ENCODE data around the gene CAMTA1.
A peak's percentile ranks its signal among the peaks of the same experiment; 100 is the strongest.

The CAMTA1 gene

GRCh38 chr1:6958407-6959030, 173.3 kb downstream of the CAMTA1 start:
- DNase-seq (ENCODE audit: low spot score): no peak

GRCh38 chr1:6959491-6959890, 174.2 kb downstream of the CAMTA1 start:
- DNase-seq (ENCODE audit: low spot score): no peak

DNA sequence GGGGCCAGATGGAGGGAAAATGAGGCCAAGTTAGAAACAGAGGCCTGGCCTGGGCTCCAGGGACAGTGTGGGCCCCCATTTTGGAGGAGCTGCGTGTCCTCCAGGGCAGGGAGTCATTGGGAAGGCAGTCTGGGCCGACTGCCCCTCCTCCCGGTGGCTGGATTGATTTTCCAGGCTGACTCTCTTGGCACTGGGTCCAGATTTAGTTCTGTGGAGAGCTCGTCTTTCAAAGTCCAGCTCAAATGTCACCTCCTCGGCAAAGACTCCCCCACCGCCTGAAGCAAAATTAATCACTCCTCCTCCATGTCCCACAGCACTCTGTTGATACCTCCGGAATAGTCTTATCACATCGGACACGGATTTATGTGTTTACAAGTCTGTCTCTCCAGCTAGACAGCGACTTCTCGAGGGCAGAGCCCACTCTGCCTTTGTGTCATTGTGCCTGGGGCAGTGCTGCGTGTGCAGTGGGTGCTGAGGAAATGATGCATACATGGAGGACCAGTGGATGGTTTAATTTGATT, 175.1 kb downstream of the CAMTA1 start:
- DNase-seq (ENCODE audit: low spot score): peak; percentile 72

DNA sequence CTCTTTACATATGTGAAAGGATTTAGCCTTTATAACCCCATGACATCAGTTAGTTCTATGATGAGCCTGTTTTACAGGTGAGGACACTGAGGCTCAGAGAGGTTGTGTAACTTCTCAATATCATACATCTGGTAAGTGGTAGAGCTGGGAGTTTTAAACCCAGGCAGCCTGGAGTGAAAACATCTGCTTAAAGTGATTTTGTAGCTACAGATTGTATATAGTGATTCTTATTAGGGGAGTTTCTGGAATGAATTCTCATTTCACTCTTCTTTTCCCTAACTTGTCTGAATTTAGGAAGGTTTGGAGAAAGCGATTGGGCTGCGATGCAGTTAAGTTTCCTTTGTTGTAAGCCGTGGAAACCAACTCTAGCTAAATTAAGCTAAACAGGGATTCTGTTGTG, 175.6 kb downstream of the CAMTA1 start:
- DNase-seq (ENCODE audit: low spot score): no peak

GRCh38 chr1:6961289-6961688, 176.0 kb downstream of the CAMTA1 start:
- no peak for DNase-seq (ENCODE audit: low spot score)

GRCh38 chr1:6961905-6962477, 176.7 kb downstream of the CAMTA1 start:
- no peak for DNase-seq (ENCODE audit: low spot score)

DNA sequence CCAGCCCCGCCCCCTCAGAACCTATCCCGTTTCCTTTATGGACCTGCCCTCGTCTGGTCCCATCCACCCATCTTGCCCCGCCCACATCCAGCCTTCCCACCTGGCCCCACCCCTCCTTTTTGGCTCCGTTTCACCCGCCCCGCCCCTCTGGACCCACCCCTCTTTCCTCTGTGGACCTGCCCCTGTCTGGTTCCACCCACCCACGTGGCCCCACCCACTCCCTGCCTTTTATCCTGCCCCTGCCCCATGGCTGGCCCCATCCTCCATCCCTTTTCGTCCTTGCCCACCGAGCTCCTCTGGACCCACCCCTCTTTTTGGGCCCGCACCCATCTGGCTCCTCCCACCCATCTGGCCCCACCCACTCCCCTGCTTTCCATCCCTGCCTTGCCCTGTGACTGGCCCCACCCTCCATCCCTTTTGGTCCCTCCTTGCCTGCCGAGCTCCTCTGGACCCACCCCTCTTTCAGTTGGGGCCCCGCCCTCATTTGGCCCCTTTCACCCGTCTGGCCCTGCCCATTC, 177.3 kb downstream of the CAMTA1 start:
- DNase-seq (ENCODE audit: low spot score): peak; percentile 36

DNA sequence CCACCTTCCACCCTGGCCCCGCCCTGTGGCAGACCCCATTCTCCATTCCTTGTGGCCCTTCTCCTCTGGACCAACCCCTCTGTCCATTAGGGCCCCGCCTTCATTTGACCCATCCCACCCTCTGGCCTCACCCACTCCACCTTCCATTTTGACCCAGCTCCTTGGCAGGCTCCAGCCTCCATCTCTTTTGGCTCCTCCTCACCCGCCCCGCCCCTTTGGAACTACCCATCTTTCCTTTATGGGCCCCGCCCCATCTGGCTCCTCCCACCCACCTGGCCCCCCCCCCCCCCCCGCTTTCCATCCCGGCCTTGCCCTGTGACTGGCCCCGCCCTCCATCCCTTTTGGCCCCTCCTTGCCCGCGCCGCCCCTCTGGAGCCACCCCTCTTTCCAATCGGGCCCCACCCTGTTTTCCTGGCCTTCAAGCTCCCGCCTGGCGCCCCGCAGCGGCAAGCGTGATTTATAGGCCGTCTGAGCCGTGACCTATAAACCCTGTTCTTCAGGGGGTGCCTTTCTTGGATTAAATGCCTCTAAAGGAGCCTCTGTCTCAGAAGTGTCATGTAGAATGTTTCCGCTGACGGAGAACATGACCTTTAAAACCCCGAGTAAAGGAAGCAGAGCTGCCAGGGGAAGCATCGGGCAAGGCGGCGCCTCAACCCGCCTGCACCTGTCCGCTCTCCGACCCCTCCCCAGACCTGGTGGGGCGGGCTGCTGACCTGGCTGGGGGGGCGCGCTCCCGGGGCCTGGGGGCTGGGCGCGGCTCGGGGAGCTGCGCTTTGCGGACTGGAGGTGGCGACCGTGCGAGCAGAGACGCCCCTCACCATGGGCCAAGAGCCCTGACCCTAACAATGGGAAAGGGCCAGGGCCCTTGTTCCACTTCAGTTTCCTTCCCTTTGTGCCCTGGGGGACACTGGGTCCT, 178.0 kb downstream of the CAMTA1 start:
- DNase-seq (ENCODE audit: low spot score): peak; percentile 63

DNA sequence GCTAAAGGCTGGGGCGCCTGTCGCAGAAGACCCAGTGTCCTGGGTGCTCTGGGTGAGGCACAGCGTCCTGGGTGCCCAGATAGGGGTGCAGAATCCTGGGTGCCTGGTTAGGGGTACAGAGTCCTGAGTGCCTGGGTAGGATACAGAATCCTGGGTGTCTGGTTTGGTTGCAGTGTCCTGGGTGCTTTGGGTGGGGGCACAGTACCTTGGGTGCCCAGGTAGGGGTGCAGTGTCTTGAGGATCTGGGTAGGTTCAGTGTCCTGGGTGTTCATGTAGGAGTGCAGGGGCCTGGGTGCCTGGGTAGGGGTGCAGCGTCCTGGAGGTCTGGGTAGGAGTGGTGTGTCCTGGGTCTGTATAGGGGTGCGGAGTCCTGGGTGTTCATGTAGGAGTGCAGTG, 178.7 kb downstream of the CAMTA1 start:
- no peak for DNase-seq (ENCODE audit: low spot score)

DNA sequence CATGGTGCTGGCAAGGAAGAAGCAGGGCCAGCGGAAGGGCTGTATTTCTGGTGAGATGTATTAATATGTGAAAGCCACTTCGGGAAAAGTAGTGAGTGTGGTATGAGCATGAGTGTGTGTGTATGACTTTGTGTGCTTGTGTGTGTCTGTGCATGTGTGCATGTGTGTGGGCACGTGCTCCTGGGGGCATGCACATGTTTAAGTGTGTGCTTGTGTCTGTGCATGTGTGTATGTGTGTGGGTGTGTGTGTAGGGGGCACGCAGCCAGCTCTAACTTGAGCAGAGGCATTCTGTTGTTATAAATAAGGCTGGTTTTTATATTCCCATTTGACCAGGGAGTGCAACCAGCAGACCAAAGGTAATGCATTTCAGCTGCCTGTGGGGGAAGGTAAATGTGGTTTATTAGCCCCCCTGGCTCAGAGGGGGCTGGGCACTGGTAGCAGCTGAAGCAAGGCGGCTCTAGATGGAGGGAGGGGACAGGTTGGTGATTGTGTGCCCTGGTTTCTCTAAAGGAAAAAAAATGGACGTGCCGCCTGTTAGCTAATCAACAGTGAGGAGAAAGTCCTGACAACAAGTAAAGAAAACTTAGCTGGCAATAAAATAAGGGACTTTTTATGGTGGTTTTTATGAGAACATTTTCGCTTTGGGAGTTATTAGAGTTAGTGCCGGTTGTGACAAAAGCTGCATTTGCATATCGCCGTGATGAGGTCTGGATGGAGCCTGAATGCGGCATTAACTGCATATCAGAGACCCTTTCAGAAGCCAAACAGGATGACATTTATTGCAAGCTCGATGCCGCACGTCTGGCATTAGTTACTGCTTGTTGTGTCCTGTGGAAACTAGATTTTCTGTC, 180.1 kb downstream of the CAMTA1 start:
- DNase-seq (ENCODE audit: low spot score): no peak

- no peak for DNase-seq (ENCODE audit: low spot score)
Measured at GRCh38 chr1:6965935-6966241, 180.6 kb downstream of the CAMTA1 start.

- no peak for DNase-seq (ENCODE audit: low spot score)
Measured at GRCh38 chr1:6966326-6966725, 181.1 kb downstream of the CAMTA1 start.

DNA sequence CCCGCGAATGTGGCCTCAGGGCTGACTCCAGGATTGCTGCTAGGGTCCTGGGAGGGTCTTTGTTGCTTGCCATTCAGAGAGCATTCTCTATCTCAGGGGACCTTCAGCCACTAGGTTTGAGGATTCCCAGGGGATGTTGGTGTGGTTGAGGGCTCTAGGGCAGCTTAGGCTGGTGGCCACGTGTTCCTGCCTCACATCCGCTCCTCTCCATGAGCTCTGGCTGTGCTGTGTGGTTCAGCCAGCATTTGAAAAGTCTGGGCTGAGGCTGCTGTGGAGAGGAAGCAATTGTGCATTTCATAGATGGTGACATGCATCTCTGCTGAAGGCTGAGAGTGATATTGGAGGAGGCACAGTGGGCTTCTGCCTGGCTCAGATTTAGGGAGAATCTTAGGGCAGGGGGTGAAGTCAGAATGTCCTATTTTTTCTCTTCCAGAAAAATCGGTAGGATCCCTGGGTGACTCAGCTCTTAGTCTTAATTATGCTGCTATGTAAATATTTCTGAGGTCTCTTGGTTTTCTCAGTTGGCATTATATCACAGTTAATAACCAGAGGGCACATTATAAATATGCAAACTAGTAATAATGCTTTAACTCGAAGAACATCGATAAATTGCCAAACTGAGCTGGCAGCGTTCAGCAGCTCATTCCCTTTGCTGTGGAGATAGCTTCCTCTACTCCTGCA, 182.3 kb downstream of the CAMTA1 start:
- DNase-seq (ENCODE audit: low spot score): peak; percentile 42

GRCh38 chr1:6969106-6969505, 183.9 kb downstream of the CAMTA1 start:
- no peak for DNase-seq (ENCODE audit: low spot score)

- no peak for DNase-seq (ENCODE audit: low spot score)
Measured at GRCh38 chr1:6969762-6970161, 184.5 kb downstream of the CAMTA1 start.

- DNase-seq (ENCODE audit: low spot score): no peak
Measured at GRCh38 chr1:6970221-6970620, 185.0 kb downstream of the CAMTA1 start.

GRCh38 chr1:6971048-6971447, 185.8 kb downstream of the CAMTA1 start:
- DNase-seq (ENCODE audit: low spot score): no peak

GRCh38 chr1:6971699-6972098, 186.4 kb downstream of the CAMTA1 start:
- DNase-seq (ENCODE audit: low spot score): no peak

GRCh38 chr1:6972399-6972798, 187.1 kb downstream of the CAMTA1 start:
- no peak for DNase-seq (ENCODE audit: low spot score)

GRCh38 chr1:6975331-6976043, 190.2 kb downstream of the CAMTA1 start:
- no peak for DNase-seq (ENCODE audit: low spot score)

- DNase-seq (ENCODE audit: low spot score): no peak
Measured at GRCh38 chr1:6976044-6976375, 190.8 kb downstream of the CAMTA1 start.
